ENCODE data around the gene IQSEC1.

Gene IQSEC1

GRCh38 chr3:12970684-12971083 lies 102.5 kb downstream of the IQSEC1 start:
- no peak for TF ChIP-seq CTCF (IDR thresholded peaks at IDR 0.05)

GRCh38 chr3:12969486-12969885 lies 103.7 kb downstream of the IQSEC1 start:
- TF ChIP-seq CTCF (IDR thresholded peaks at IDR 0.05) = no peak

- TF ChIP-seq CTCF (IDR thresholded peaks at IDR 0.05) = no peak
Measured at GRCh38 chr3:12968541-12968940, 104.7 kb downstream of the IQSEC1 start.

- TF ChIP-seq CTCF (IDR thresholded peaks at IDR 0.05) = no peak
Measured at GRCh38 chr3:12967606-12968351, 105.5 kb downstream of the IQSEC1 start.

- no peak for TF ChIP-seq CTCF (IDR thresholded peaks at IDR 0.05)
Measured at GRCh38 chr3:12966847-12967605, 106.2 kb downstream of the IQSEC1 start.

- no peak for TF ChIP-seq CTCF (IDR thresholded peaks at IDR 0.05)
Measured at GRCh38 chr3:12965999-12966846, 107.0 kb downstream of the IQSEC1 start.
